Duodenal mucosa (tissue), 2 donors: ENCODE measurements around the gene AIG1.
A peak's percentile ranks its signal among the peaks of the same experiment; 100 is the strongest.

Experiments
- H3K27ac ChIP-seq: one replicate; pipeline ENCODE4 v1.7.0; 2013; ENCODE audit warnings: low read depth, low read length
- H3K27me3 ChIP-seq, 2 donors: one replicate each; pipeline ENCODE4 v1.7.0; 2013; ENCODE audit warnings: low read length in 2 of 2, control low read depth in 1 of 2; ENCODE audit not compliant: insufficient read depth in 2 of 2, control insufficient read depth in 1 of 2
- H3K36me3 ChIP-seq, 2 donors: one replicate each; pipeline ENCODE4 v1.7.0; 2013; ENCODE audit warnings: low read length in 2 of 2, control low read depth in 1 of 2; ENCODE audit not compliant: insufficient read depth in 2 of 2, control insufficient read depth in 1 of 2
- H3K4me1 ChIP-seq, 2 donors: one replicate each; pipeline ENCODE4 v1.7.0; 2013; ENCODE audit warnings: low read length in 2 of 2, control low read depth in 1 of 2; ENCODE audit not compliant: insufficient read depth in 2 of 2, control insufficient read depth in 1 of 2
- H3K4me3 ChIP-seq, 2 donors: one replicate each; pipeline ENCODE4 v1.7.0; 2013; ENCODE audit warnings: low read length in 2 of 2, low read depth in 1 of 2
- H3K9ac ChIP-seq, 2 donors: one replicate each; pipeline ENCODE4 v1.7.0; 2013; ENCODE audit warnings: low read length in 2 of 2, low read depth in 1 of 2
- H3K9me3 ChIP-seq, 2 donors: one replicate each; pipeline ENCODE4 v1.7.0; 2013; ENCODE audit warnings: low read length in 2 of 2, control low read depth in 1 of 2; ENCODE audit not compliant: control insufficient read depth in 1 of 2

AIG1 gene

DNA sequence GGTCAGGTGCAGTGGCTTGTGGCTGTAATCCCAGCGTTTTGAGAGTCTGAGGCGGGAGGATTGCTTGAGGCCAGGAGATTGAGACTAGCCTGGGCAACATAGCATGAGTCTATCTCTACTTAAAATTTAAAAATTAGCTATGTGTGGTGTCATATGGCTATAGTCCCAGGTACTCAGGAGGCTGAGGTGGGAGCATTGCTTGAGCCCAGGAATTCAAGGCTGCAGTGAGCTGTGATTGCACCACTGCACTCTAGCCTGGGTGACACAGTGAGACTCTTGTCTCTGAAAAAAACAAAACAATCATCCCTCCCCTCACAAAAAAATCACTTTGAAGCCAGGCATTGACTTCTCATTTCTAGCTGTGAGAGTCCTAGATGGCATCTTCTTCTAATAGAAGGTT lies 32.1 kb downstream of the AIG1 start:
- no peak overlapping the region for H3K27ac ChIP-seq
- H3K9ac ChIP-seq, result no peak overlapping the region
- no peaks in the 10 kb centered on the region for H3K27me3 ChIP-seq
- H3K36me3 ChIP-seq, result no peaks in the 10 kb centered on the region
- no peaks in the 10 kb centered on the region for H3K9me3 ChIP-seq
- no peak overlapping the region for H3K4me3 ChIP-seq
- H3K4me1 ChIP-seq, result peaks cover 4 to 13% of the 10 kb centered on the region in 2 donors

DNA sequence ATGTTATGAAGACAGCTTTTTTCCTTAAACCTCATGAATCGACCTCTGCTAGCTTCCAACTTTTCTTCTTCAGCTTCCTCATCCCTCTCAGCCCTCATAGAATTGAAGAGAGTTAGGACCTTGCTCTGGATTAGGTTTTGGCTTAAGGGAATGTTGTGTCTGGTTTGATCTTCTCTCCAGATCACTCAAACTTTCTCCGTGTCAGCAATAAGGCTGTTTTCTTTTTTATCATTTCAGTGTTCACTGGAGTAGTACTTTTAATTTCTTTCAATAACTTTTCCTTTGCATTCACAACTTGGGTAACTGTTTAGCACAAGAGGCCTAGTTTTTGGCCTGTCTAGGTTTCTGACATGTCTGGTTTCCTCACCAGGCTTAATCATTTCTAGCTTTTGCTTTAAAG lies 32.6 kb downstream of the AIG1 start:
- H3K27me3 ChIP-seq, result no peaks in the 10 kb centered on the region
- H3K4me1 ChIP-seq, result peaks cover 4 to 18% of the 10 kb centered on the region in 2 donors
- no peaks in the 10 kb centered on the region for H3K9me3 ChIP-seq
- no peak overlapping the region for H3K9ac ChIP-seq
- no peaks in the 10 kb centered on the region for H3K36me3 ChIP-seq
- H3K27ac ChIP-seq, result no peak overlapping the region
- H3K4me3 ChIP-seq, result no peak overlapping the region

GRCh38 chr6:143096403-143096802 lies 35.7 kb downstream of the AIG1 start:
- H3K9me3 ChIP-seq, result no peaks in the 10 kb centered on the region
- no peak overlapping the region for H3K4me3 ChIP-seq
- no peaks in the 10 kb centered on the region for H3K27me3 ChIP-seq
- peaks cover 4 to 18% of the 10 kb centered on the region in 2 donors for H3K4me1 ChIP-seq
- no peak overlapping the region for H3K27ac ChIP-seq
- no peak overlapping the region for H3K9ac ChIP-seq
- H3K36me3 ChIP-seq, result no peaks in the 10 kb centered on the region

DNA sequence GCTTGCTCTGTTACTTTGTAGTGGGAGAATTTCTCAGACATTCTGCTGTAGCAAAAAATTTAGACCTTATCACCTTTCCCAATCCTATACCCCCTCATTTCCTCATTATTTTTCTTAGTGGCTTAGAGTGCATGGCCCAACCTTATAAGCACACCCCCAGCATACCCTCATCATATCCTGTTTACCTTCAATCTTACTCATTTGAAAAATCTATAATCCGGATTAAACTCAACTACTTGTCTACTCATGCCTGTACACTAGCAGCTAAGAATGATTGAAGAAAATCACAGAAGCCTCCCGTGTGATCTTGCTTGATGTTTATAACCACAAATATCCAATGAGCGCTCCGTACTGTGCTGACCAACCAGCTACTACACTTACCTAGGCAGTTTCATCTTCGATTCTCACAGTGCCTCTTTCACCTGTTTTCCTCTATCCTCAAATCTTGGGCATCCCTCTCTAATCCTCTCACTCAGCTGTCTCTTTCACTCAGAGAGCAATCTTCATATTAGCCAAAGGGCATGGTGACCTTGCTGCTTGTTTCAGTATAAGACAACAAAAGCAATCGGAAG lies 36.6 kb downstream of the AIG1 start:
- Histone ChIP-seq H3K9ac (no peak overlapping the region), H3K4me3 (peak overlapping the region in 1 of 2 donors; percentile 3), H3K4me1 (peaks cover 4 to 18% of the 10 kb centered on the region in 2 donors), H3K9me3 (no peaks in the 10 kb centered on the region), H3K36me3 (no peaks in the 10 kb centered on the region), H3K27ac (no peak overlapping the region), H3K27me3 (no peaks in the 10 kb centered on the region)

- Histone ChIP-seq H3K4me1 (peaks cover 4 to 18% of the 10 kb centered on the region in 2 donors), H3K27ac (no peak overlapping the region), H3K9me3 (no peaks in the 10 kb centered on the region), H3K4me3 (peak overlapping the region in 1 of 2 donors; percentile 3), H3K27me3 (no peaks in the 10 kb centered on the region), H3K36me3 (no peaks in the 10 kb centered on the region), H3K9ac (no peak overlapping the region)
These were observed 37.5 kb downstream of the AIG1 start for GRCh38 chr6:143098054-143098671.

- Histone ChIP-seq H3K27me3 (no peaks in the 10 kb centered on the region), H3K4me1 (peaks cover 4 to 18% of the 10 kb centered on the region in 2 donors), H3K4me3 (no peak overlapping the region), H3K27ac (no peak overlapping the region), H3K9me3 (no peaks in the 10 kb centered on the region), H3K9ac (no peak overlapping the region), H3K36me3 (no peaks in the 10 kb centered on the region)
These were observed 39.0 kb downstream of the AIG1 start for GRCh38 chr6:143099647-143100046.

- Histone ChIP-seq H3K4me3 (no peak overlapping the region), H3K27ac (no peak overlapping the region), H3K9me3 (no peaks in the 10 kb centered on the region), H3K9ac (no peak overlapping the region), H3K27me3 (no peaks in the 10 kb centered on the region), H3K4me1 (peaks cover 4 to 18% of the 10 kb centered on the region in 2 donors), H3K36me3 (no peaks in the 10 kb centered on the region)
These were observed 39.7 kb downstream of the AIG1 start for GRCh38 chr6:143100429-143100828.

- H3K27ac ChIP-seq, result no peak overlapping the region
- H3K27me3 ChIP-seq, result no peaks in the 10 kb centered on the region
- no peaks in the 10 kb centered on the region for H3K36me3 ChIP-seq
- no peak overlapping the region for H3K9ac ChIP-seq
- H3K9me3 ChIP-seq, result no peaks in the 10 kb centered on the region
- no peak overlapping the region for H3K4me3 ChIP-seq
- peaks cover 0 to 5% of the 10 kb centered on the region in 2 donors for H3K4me1 ChIP-seq
These were observed 43.2 kb downstream of the AIG1 start for GRCh38 chr6:143103916-143104315.

DNA sequence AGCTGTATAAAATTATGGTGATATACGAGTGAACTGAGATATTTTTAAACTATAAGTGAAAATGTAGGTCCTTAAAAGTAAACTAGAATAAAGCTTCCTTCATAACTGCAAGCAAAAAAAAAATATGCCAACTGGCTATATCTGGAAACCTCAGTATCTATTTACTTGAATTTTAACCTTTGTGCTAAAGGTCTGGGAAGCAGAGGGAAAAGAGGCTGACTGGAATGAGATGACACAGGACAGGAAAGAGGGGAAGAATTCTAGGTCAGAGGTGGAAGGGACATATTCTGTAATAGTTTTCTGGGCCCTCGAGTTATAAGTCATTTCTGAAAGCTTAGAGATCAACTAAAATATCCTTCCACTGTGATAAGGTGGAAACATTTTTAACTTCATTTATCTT lies 46.8 kb downstream of the AIG1 start:
- no peak overlapping the region for H3K27ac ChIP-seq
- H3K36me3 ChIP-seq, result no peaks in the 10 kb centered on the region
- H3K27me3 ChIP-seq, result no peaks in the 10 kb centered on the region
- H3K9me3 ChIP-seq, result no peaks in the 10 kb centered on the region
- H3K9ac ChIP-seq, result no peak overlapping the region
- peaks cover 0 to 5% of the 10 kb centered on the region in 2 donors for H3K4me1 ChIP-seq
- H3K4me3 ChIP-seq, result no peak overlapping the region

GRCh38 chr6:143107911-143108761 lies 47.4 kb downstream of the AIG1 start:
- H3K9ac ChIP-seq, result no peak overlapping the region
- no peaks in the 10 kb centered on the region for H3K27me3 ChIP-seq
- no peak overlapping the region for H3K27ac ChIP-seq
- H3K9me3 ChIP-seq, result no peaks in the 10 kb centered on the region
- peaks cover 0 to 5% of the 10 kb centered on the region in 2 donors for H3K4me1 ChIP-seq
- H3K36me3 ChIP-seq, result no peaks in the 10 kb centered on the region
- H3K4me3 ChIP-seq, result no peak overlapping the region
